Tongue (tissue), 2 donors: Measurements from ENCODE around the gene ANKS1B. TPM values are rescaled to one million over a fixed set of nuclear protein-coding genes. Genes with fewer than 3 reads are reported as not detected.
A peak's percentile ranks its signal among the peaks of the same experiment; 100 is the strongest.

Experiments used
- DNase-seq: peaks from one replicate; pipeline ENCODE4 v3.0.0-alpha.2; 2015
- total RNA-seq: library from RNA; depleted of rRNA; stranded (reverse); fragments of >200 nt; gene quantifications from one replicate; pipeline ENCODE4 v1.2.3, GENCODE V29; 2014

ANKS1B gene
- total RNA-seq, 1 donor from 2014 or later: 16.5 TPM

DNA sequence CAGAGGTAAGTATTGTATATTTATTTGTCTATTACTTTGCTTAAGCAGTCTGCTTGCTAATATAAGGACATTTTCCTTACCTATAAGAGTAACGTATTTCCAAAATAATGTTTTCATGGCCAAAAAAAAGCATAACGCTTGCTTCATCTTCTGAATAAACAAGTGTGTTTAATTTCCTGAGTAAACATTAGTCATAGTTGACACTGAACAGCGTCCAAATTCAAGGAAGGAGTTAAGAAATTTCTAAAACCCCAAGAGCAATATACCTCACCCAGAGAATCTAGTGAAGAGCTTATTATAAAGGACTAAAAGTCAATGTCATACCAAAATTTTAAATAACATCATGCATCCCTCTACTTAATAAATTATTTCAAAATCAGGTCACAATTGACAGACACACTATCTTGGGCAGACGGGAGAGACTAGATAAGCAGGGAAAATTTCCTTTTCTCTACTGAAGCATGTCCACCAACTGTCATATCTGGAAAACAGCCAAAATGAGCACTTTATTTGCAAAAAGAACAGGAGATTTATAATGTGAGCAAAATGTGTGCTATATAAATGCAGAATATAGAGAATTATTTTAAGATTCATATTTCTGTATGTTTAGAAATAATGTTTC is 25.1 kb downstream of the ANKS1B start:
- DNase-seq: peak; percentile 56

- no peak for DNase-seq
Observed at GRCh38 chr12:99957866-99958466, 26.8 kb downstream of the ANKS1B start.

GRCh38 chr12:99954724-99955123 is 30.0 kb downstream of the ANKS1B start:
- no peak for DNase-seq

GRCh38 chr12:99948370-99948769 is 36.4 kb downstream of the ANKS1B start:
- no peak for DNase-seq

- no peak for DNase-seq
Observed at GRCh38 chr12:99946131-99946530, 38.6 kb downstream of the ANKS1B start.

GRCh38 chr12:99935608-99936007 is 49.1 kb downstream of the ANKS1B start:
- DNase-seq: no peak

- no peak for DNase-seq
Observed at GRCh38 chr12:99926511-99927169, 58.1 kb downstream of the ANKS1B start.

DNA sequence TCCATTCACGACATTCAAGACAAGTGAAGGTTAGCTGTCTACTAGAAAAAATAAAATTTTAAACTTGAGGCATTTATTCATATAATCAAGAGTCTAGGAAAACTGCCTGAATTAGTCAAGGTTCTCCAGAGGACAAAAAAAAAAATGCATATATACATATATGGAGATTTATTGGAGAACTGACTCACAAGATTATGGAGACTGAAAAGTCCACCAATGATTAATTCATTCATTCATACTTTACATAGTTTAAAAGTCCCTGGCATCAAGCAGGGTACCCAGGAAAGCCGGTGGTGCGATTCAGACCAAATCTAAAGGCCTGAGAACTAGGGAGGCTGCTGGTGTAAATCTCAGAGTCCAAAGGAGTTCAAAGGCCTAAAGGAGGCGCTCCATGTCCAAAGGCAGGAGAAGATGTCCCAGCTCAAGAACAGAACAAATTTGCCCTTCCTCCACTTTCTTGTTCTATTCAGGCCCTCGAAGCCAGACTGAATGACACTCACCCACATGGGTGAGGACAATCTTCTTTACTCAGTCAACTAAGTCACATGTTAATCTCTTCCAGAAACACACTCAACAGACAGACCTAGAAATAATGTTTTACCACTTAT is 64.3 kb downstream of the ANKS1B start:
- DNase-seq: no peak

DNA sequence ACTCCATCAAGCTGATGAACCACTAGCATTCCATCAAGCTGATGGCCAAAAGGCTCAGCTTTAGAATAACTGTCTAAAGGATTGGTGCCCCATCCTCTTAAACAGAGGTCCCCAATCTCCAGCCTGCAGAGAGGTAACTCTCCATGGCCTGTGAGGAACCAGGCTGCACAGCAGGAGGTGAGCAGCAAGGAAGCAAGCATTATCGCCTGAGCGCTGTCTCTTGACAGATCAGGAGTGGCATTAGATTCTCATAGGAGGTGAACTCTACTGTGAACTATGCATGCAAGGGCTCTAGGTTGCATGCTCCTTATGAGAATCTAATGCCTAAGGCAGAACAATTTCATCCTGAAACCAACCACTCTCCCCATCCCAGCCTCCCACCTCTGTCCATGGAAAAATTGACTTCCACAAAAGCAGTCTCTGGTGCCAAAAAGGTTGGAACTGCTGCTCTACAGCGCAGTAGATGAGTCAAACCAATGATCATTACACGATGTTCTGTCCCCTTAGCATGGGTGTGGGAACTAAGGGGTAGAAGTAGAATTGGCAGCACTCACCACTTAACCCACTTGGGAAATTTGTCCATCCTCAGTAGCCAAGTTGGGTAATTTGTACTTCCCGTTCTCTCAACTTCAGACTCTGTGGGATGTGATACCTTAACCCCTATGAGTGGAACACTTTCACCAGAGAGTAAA is 66.9 kb downstream of the ANKS1B start:
- DNase-seq: no peak

DNA sequence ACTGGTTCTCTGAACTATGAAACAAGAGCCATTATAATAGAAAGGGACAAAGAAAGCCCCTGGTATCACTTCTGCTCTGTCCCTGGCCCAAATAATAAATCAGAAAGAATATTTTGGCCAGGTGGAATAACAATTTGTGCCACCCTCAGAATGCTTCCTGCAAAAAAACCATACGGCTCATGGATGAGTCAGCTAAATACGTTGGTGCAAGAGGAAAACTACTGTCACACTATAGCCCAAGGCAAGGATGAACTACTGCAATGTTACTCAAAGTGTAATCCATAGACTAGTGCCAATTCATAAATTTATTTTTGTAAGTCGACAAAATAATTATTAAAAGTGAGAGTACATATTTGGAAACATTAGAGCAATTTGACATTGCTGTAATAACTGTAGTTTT is 68.2 kb downstream of the ANKS1B start:
- no peak for DNase-seq

DNA sequence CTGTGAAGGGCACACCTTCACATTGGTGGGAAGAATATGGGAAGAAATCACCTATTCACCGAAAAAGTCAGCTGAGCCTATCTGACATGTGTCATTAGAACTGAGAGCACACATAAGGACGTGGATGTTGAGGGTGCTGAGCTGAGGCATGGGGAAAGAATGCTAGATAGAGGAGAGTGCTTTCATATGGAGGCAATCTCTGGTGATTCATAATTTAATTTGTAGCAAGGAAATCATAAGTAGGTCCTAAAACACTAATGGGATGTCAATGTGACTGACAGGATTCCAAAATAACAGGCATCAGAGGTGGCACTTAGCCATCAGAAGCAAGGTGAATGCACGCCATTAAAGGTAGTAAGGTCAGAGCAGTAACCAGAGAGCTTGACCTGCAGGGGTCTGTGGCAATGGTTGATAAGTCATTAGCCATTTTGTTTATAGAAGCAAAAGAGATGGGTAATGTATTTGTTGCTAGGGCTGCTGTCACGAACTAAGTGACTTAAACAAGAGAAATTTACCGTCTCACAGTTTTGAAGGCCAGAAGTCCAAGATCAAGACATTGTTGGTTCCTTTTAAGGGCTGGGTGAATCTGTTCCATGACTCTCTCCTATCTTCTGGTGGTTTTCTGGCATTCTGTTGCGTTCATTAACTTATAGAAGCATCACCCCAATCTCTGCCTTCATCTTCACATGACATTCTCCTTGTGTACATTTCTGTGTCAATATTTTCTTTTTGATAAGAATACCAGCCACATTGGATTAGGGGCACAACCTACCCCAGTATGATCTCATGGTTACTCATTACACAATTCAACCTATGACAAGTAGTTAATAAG is 69.3 kb downstream of the ANKS1B start:
- no peak for DNase-seq

GRCh38 chr12:99914206-99914605 is 70.5 kb downstream of the ANKS1B start:
- no peak for DNase-seq

- no peak for DNase-seq
Observed at GRCh38 chr12:99911967-99912366, 72.8 kb downstream of the ANKS1B start.

DNA sequence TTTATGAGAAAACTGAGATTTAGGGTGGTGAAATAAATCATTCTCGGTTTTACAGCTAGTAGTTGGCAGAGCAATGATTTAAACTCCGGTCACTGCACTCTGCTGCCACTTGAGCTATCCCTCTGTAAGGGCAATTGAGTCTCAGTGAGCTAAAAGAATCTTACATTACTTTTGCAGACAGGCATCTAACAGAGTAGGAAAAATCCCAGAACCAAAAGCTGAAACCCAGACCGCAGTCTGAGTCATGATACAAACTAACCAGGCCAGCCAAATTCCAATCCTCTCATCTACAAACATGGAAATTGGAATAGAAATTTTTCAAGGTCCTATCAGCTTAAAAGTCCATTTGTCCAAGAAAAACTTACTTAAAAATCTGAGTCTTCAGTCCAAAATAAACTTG is 73.7 kb downstream of the ANKS1B start:
- peak; percentile 16 for DNase-seq

GRCh38 chr12:99910342-99910741 is 74.4 kb downstream of the ANKS1B start:
- DNase-seq: no peak

DNA sequence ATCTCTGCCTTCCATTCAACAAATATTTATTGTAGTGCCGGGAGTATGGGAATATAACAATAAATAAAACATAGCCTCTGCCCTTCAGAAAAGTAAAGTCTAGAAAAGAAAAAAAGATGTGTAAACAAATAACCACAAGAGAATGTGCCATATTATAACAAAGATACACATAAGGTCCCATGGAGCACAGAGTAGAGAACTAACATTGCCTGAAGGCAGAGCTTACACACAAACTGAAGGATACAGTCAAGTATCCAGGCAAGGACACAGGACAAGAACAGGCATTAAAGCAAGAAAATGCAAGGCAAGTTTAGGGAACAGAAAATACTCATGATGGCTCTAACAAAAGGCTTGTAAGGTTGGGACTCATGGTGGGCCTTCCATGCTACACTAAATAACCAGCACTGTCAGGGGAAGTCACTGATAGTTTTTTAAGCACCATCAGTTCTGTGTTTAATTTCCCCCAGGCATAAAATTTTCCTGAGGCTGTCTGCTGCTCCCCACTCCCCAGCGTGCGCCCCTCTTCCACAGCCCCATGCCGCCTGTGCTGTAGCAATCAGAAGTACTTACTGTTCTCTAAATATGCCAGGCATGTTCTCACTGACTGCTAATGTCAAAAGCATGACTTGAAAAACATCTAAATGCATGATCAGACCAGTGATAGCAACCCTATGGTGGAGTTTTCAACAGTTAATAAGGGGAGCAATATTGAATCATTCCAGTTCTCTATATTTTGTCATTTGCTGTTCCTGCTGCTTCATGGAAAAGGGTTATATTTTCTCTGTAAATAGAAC is 77.8 kb downstream of the ANKS1B start:
- no peak for DNase-seq

- peak; percentile 5 for DNase-seq
Observed at GRCh38 chr12:99901181-99901580, 83.6 kb downstream of the ANKS1B start.

DNA sequence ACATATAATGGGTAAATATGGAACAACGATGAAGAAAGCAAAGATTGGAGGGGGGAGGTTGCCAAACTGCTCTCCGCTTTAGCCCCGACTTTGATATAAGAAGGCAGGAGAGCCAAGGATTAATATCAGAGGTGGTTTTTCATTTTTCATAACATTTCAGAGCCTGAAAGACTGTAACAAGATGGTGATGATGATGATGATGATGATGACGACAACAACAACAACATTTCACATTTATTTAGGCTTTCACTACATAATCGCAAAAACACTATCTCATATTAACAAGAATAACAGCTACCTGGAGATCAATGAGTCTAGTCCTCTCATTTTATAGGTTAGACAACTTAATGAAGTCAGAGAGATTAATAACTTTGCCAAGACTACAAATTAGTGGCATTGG is 86.1 kb downstream of the ANKS1B start:
- no peak for DNase-seq

GRCh38 chr12:99879439-99879838 is 105.3 kb downstream of the ANKS1B start:
- no peak for DNase-seq

GRCh38 chr12:99875081-99875480 is 109.7 kb downstream of the ANKS1B start:
- DNase-seq: no peak

DNA sequence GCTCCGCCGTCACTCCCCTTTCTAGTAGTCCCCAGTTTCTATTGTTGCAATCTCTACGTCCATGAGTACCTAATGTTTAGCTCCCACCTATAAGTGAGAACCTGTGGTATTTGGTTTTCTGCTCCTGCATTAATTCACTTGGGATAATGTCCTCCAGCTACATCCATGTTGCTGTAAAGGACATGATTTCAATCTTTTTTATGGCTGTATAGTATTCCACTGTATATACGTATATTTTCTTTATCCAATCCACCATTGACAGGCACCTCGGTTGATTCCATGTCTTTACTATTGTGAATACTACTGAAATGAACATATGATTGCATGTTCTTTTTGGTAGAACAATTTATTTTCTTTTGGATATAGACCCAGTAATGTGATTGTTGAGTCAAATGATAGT is 114.7 kb downstream of the ANKS1B start:
- DNase-seq: no peak
